Stimulated activated effector memory CD8-positive, alpha-beta T cell treated with anti-CD3 and anti-CD28 coated beads, Interleukin-12 subunit alpha, Interleukin-12 subunit beta, amount 100 ng/mL, for 72 hours (primary cell): Measurements from ENCODE around the gene TEDC2.

ENCODE experiments used
- ATAC-seq: fragments of 150-1000 bp; cut with Tn5 transposase; 2 replicates; pipeline ENCODE4 v1.10.0; 2021
- DNase-seq, 2 donors: peaks; one replicate each; pipeline ENCODE4 v3.0.0; 2021 to 2022; ENCODE audit warnings: low spot score in 2 of 2
- H3K27ac Mint-ChIP-seq: one replicate; pipeline ENCODE4 v1.8.0; 2022; ENCODE audit warnings: mild to moderate bottlenecking, mixed read lengths
- H3K36me3 Mint-ChIP-seq: one replicate; pipeline ENCODE4 v1.8.0; 2022; ENCODE audit warnings: mild to moderate bottlenecking, mixed read lengths
- H3K4me1 Mint-ChIP-seq: one replicate; pipeline ENCODE4 v1.8.0; 2022; ENCODE audit warnings: mixed read lengths
- H3K4me3 Mint-ChIP-seq: one replicate; pipeline ENCODE4 v1.8.0; 2022; ENCODE audit warnings: mild to moderate bottlenecking, mixed read lengths
- H3K9me3 Mint-ChIP-seq: one replicate; pipeline ENCODE4 v1.8.0; 2022; ENCODE audit warnings: mixed read lengths

Gene TEDC2

DNA sequence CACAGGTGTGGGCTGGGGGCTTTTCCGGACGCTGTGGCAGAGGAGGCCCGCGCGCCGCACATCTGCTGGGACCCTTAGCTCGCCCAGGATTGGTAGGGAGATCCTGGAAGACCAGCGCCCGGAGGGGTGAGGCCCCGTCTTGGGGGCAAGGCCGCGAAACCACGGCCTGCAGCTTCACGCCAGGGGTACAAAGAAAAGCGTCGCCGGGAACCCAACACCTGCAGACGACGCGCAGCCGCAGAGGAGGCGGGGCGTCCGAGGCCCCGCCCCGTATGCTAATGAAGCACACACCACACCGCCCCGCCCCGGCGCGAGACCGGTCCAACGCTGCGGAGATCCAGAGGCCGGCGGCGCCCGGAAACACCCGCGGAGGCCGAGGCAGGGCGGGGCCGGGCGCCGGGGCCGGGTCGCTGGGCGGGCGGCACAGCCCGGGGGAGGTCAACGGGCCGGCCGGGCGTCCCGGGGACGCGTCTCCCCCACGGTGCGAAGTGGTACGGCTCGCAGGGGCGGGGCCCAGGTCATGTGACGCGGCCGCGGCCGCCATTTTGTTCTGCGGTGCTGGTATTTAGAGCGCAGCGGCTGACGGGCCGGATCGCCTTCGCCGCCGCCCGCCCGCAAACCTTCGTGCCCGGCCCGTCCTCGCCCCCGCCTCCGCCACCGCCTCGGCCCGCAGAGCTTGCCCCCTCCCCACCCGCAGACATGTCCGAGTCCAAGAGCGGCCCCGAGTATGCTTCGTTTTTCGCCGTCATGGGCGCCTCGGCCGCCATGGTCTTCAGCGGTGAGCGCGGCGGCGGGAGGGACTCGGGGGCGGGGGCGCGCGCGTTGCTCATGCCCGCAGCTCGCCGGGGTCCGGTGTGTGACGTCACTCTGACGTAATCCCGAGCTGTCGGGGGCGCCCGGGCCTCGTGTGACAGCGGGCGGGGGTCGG, 53.8 kb downstream of the TEDC2 start, which contains the start of gene ATP6V0C:
Gene ATP6V0C (plus strand): TSS at position 548 of the 928 bp plus-strand sequence. CDS start 152 bp downstream, at position 700.
- peak; percentile 86 for ATAC-seq
- DNase-seq = peak; percentile 90 to 95
- Mint-ChIP-seq H3K36me3 (peaks cover 55% of the 10 kb centered on the region), H3K4me3 (peak within 1 kb of the TSS; percentile 85), H3K9me3 (no peaks in the 10 kb centered on the region), H3K27ac (peak within 1 kb of the TSS; percentile 95), H3K4me1 (peaks cover 64% of the 10 kb centered on the region)
